K562 (cell line): ENCODE results near the gene NCAM2. TPM values are rescaled to one million over a fixed set of nuclear protein-coding genes. Genes with fewer than 3 reads are reported as not detected.

Experiments
- ATAC-seq: fragments of 200-7000 bp; cut with Tn5 transposase; 3 replicates; pipeline ENCODE4 v1.9.1; 2020; ENCODE audit warnings: moderate library complexity
- BruUV-seq: library from RNA; stranded (reverse); fragments of 400-500 nt; replicated peaks from 2 replicates; lab custom pipeline; 2021; lab: Mats Ljungman, UMichigan
- CTCF ChIA-PET: fragments of 300-600 bp; formaldehyde crosslinking; extraction: SDS; loops from one replicate; lab custom pipeline; 2021; ENCODE audit warnings: low intra/inter-chr PET ratio; lab: Yijun Ruan, JAX
- POLR2A ChIA-PET: fragments of 300-600, 350-650 bp; sonication (Branson Sonifier 250); formaldehyde crosslinking; extraction: SDS; loops from one replicate; lab custom pipeline; 2021; ENCODE audit warnings: antibody characterized with exemption, inconsistent platforms; lab: Yijun Ruan, JAX
- DNase-seq, 4 experiments: peaks; one replicate each; pipeline versions ENCODE4 v3.0.0 to v3.0.0-alpha.2; 2011 to 2018; ENCODE audit warnings: low spot score in 3 of 4, mixed read lengths in 3 of 4; ENCODE audit errors: extremely low read depth in 1 of 4
- FAIRE-seq: peaks from 2 replicates; lab custom pipeline; 2011; peaks lifted over from hg19 to GRCh38; lab: Jason Lieb, UNC
- H2AFZ ChIP-seq: 2 replicates; pipeline ENCODE4 v1.6.0; 2011; ENCODE audit warnings: low read depth, low read length, control low read depth, inconsistent platforms
- H3K27ac ChIP-seq: fragments of 200-600 bp; 3 replicates; pipeline ENCODE4 v1.8.0; 2011; ENCODE audit warnings: low read depth, mild to moderate bottlenecking, control low read depth, inconsistent platforms, low read length, moderate library complexity, mixed read lengths; ENCODE audit errors: extremely low read depth
- H3K27me3 ChIP-seq, 2 experiments: fragments of 300-600 bp in 1 of 2; 2 replicates in 1 of 2; 3 replicates in 1 of 2; pipeline versions ENCODE4 v1.6.0 to v1.8.0; 2011; ENCODE audit warnings: inconsistent platforms in 2 of 2, low read length in 2 of 2, mild to moderate bottlenecking in 1 of 2, mixed read lengths in 1 of 2, moderate library complexity in 1 of 2; ENCODE audit not compliant: control insufficient read depth in 2 of 2, insufficient read depth in 2 of 2
- H3K36me3 ChIP-seq: fragments of 300-600 bp; 3 replicates; pipeline ENCODE4 v1.8.0; 2011; ENCODE audit warnings: mild to moderate bottlenecking, low read length, inconsistent platforms; ENCODE audit not compliant: control insufficient read depth, insufficient read depth
- H3K4me1 ChIP-seq, 2 experiments: fragments of 200-600 bp in 1 of 2; replicated peaks in 1 of 2; 2 replicates in 1 of 2; 3 replicates in 1 of 2; pipeline versions ENCODE4 v1.5.1 to v1.8.0; 2011; ENCODE audit warnings: inconsistent platforms in 2 of 2, low read length in 2 of 2, mild to moderate bottlenecking in 1 of 2, mixed read lengths in 1 of 2, moderate library complexity in 1 of 2; ENCODE audit not compliant: control insufficient read depth in 2 of 2, insufficient read depth in 2 of 2
- H3K4me2 ChIP-seq: 2 replicates; pipeline ENCODE4 v1.6.1; 2011; ENCODE audit warnings: low read length, control low read depth, inconsistent platforms, mixed read lengths; ENCODE audit not compliant: insufficient read depth
- H3K4me3 ChIP-seq: fragments of 200-600 bp; sonication (generic), shearing (Covaris generic); 2 replicates; pipeline ENCODE4 v1.5.1; 2016; ENCODE audit warnings: control low read depth, inconsistent platforms
- H3K79me2 ChIP-seq: fragments of 200-600 bp; 3 replicates; pipeline ENCODE4 v1.8.0; 2011; ENCODE audit warnings: low read length, inconsistent platforms; ENCODE audit not compliant: control insufficient read depth, insufficient read depth
- H3K9ac ChIP-seq, 2 experiments: 2 replicates each; pipeline versions ENCODE4 v1.6.0 to v1.6.1; 2011; ENCODE audit warnings: low read depth in 2 of 2, low read length in 2 of 2, control low read depth in 1 of 2, inconsistent platforms in 1 of 2, mild to moderate bottlenecking in 1 of 2, mixed read lengths in 1 of 2; ENCODE audit not compliant: insufficient read depth in 1 of 2
- H3K9me1 ChIP-seq: one replicate; pipeline ENCODE4 v1.6.0; 2011; ENCODE audit warnings: inconsistent platforms, mild to moderate bottlenecking, low read length, moderate library complexity; ENCODE audit not compliant: control insufficient read depth, insufficient read depth
- H3K9me3 ChIP-seq: replicated peaks from 2 replicates; pipeline ENCODE4 v1.5.1; 2011; ENCODE audit warnings: low read depth, low read length, inconsistent platforms; ENCODE audit not compliant: control insufficient read depth, insufficient read depth
- H4K20me1 ChIP-seq: replicated peaks from 2 replicates; pipeline ENCODE4 v1.6.1; 2011; ENCODE audit warnings: low read length, inconsistent platforms, mixed read lengths; ENCODE audit not compliant: control insufficient read depth, insufficient read depth
- CCAR2 ChIP-seq: fragments of 200-400 bp; formaldehyde crosslinking; IDR thresholded peaks from 2 replicates; pipeline ENCODE4 v1.6.1; 2017; ENCODE audit warnings: mild to moderate bottlenecking, low read depth, low read length
- FOXA3 ChIP-seq, 2 experiments: fragments of 450-650 bp in 1 of 2; sonication (generic) in 1 of 2; formaldehyde crosslinking; IDR thresholded peaks in 1 of 2; conservative IDR thresholded peaks in 1 of 2; 2 replicates each; pipeline versions ENCODE4 v1.4.0 to v1.8.0; 2020 to 2022; ENCODE audit warnings: mild to moderate bottlenecking in 2 of 2, missing genetic modification reagents in 1 of 2
- MAFK ChIP-seq: IDR thresholded peaks from 2 replicates; pipeline ENCODE4 v1.6.1; 2011; ENCODE audit warnings: low read length, improper control_type of control experiment
- NFIC ChIP-seq: fragments of 450-650 bp; IDR thresholded peaks from 2 replicates; pipeline ENCODE4 v1.6.1; 2017; ENCODE audit warnings: mild to moderate bottlenecking, inconsistent platforms
- PHB ChIP-seq: fragments of 250-450 bp; sonication (Bioruptor Pico); IDR thresholded peaks from 2 replicates; pipeline ENCODE4 v1.5.0; 2021
- ZNF76 ChIP-seq: fragments of 250-450 bp; sonication (Bioruptor Pico); IDR thresholded peaks from 2 replicates; pipeline ENCODE4 v1.4.0; 2020; ENCODE audit warnings: mild to moderate bottlenecking, moderate library complexity, borderline replicate concordance
- WGBS: fragments of 100-300 bp; shearing (Covaris generic); methylation state at CpG from one replicate; pipeline ENCODE4 v1.1.6; 2016; ENCODE audit warnings: low coverage, mixed read lengths; ENCODE audit not compliant: insufficient coverage; ENCODE audit errors: missing lambda C conversion rate; 5-methylcytosine and 5-hydroxymethylcytosine counted together
- in situ Hi-C: fragments of 300-500 bp; cut with MboI; formaldehyde crosslinking; loops from 4 replicates; pipeline ENCODE4 v1.15.0; 2018; ENCODE audit warnings: inconsistent platforms, mixed read lengths
- intact Hi-C: fragments of 100-400 bp; cut with micrococcal nuclease; formaldehyde crosslinking; loops from 2 replicates; pipeline ENCODE4 v1.14.2; 2022
- polyA plus RNA-seq, 8 experiments: library from polyadenylated mRNA; depleted of rRNA in 4 of 8; stranded (reverse) in 5 of 8; unstranded in 3 of 8; fragments of >200 nt; fragmentation: Nextera tagmentation in 2 of 8; fragmentation: Illumina TruSeq in 1 of 8; extraction: Ambion mirVana in 2 of 8; extraction: Trizol in 1 of 8; gene quantifications; 2 replicates each; pipeline versions ENCODE4 v1.2.1 to v1.2.3, GENCODE V29; 2011 to 2014; ENCODE audit warnings: inconsistent platforms in 1 of 8, missing spikeins in 1 of 8
- total RNA-seq, 7 experiments: library from RNA; depleted of rRNA in 6 of 7; stranded (reverse); fragments of >200 nt in 6 of 7; fragmentation: Illumina TruSeq in 2 of 7; extraction: Trizol in 2 of 7; gene quantifications; 2 replicates each; pipeline versions ENCODE4 v1.2.1 to v1.2.3, GENCODE V29; 2011 to 2021; ENCODE audit warnings: low replicate concordance in 1 of 7
- TF ChIP-seq, protein P1 (sequence below): conservative IDR thresholded peaks from 2 replicates; pipeline ENCODE4 v1.6.1; 2011; ENCODE audit warnings: low read depth, mild to moderate bottlenecking, low read length; ENCODE audit not compliant: control insufficient read depth

The NCAM2 gene
- total and polyA plus RNA-seq, 9 of the 15 experiments (the other 6 are each of a cell fraction or from before 2014, with no cell fraction given): 14.0 to 58.2 (median 27.8) TPM

DNA sequence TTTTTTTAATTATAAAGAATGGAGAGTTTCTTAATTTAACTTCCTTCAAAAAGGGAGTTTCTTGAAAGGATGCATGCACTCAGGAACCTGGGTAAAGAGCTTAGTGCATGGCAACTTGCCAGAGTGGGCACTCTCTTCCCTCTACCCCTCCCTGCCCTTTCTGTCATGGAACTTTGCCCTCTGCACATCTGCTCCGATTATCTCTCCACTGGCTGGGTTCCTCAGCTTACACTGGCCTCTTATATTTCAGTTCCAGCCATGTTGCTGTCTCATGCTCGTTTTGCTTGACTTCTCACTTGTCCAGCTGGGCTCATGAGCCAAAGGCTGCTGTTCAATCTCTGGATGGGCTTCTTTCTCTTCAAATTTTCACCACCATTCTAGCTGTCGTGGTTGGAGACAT, 87.0 kb downstream of the NCAM2 start:
- in situ Hi-C loops (no loop called here), intact Hi-C loops (no loop called here)
- H3K4me1 ChIP-seq: no peaks in the 10 kb centered on the region
- H3K9ac ChIP-seq: no peak overlapping the region; a peak in 1 of 4 replicates
- TF ChIP-seq MAFK (no peak), NFIC (0 out of 2 replicates have a peak, but pooled peaks have one; percentile 5), CCAR2 (no peak), PHB (CRISPR knock-in tag) (no peak), FOXA3 (CRISPR knock-in tag; conservative IDR thresholded peaks at IDR 0.05 in 1 of 2, IDR thresholded peaks at IDR 0.05 in 1 of 2) (no peak), ZNF76 (no peak)
- TF ChIP-seq, protein P1, sequence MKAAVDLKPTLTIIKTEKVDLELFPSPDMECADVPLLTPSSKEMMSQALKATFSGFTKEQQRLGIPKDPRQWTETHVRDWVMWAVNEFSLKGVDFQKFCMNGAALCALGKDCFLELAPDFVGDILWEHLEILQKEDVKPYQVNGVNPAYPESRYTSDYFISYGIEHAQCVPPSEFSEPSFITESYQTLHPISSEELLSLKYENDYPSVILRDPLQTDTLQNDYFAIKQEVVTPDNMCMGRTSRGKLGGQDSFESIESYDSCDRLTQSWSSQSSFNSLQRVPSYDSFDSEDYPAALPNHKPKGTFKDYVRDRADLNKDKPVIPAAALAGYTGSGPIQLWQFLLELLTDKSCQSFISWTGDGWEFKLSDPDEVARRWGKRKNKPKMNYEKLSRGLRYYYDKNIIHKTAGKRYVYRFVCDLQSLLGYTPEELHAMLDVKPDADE: no peak
- no peak overlapping the region for H3K4me3 ChIP-seq
- no peaks in the 10 kb centered on the region for H3K36me3 ChIP-seq
- no peaks in the 10 kb centered on the region for H3K9me1 ChIP-seq
- no peaks in the 10 kb centered on the region for H3K27me3 ChIP-seq
- FAIRE-seq (no peak), ATAC-seq (no peak), DNase-seq (no peak)
- ChIA-PET CTCF (no interaction called here), POLR2A (no interaction called here)
- H3K4me2 ChIP-seq: no peak overlapping the region
- peak overlapping the region; percentile 27; the same call in 1 of the 2 replicates for H2AFZ ChIP-seq
- H3K9me3 ChIP-seq: no peaks in the 10 kb centered on the region
- WGBS: 6% methylated on average over 3 of the region's 3 CpGs
- H3K27ac ChIP-seq: no peak overlapping the region
- H3K79me2 ChIP-seq: no peaks in the 10 kb centered on the region
- no peaks in the 10 kb centered on the region for H4K20me1 ChIP-seq
- BruUV-seq: no TSS peak
